DOHH2 (cell line): ENCODE data around the gene PANX2.

ENCODE experiments used
- CTCF ChIP-seq: fragments of 200-600 bp; sonication (generic); IDR thresholded peaks from one replicate; pipeline ENCODE4 v1.5.1; 2014; ENCODE audit warnings: antibody characterized with exemption, mild to moderate bottlenecking, low read depth, low read length; ENCODE audit not compliant: poor library complexity, severe bottlenecking
- EZH2phosphoT487 ChIP-seq: fragments of 200-600 bp; sonication (generic); IDR thresholded peaks from 2 replicates; pipeline ENCODE4 v1.6.1; 2017; ENCODE audit warnings: borderline replicate concordance, mild to moderate bottlenecking, antibody characterized with exemption, low read length, moderate library complexity, mixed read lengths

GRCh38 chr22:50173311-50173982, 2.9 kb downstream of the PANX2 start:
- TF ChIP-seq CTCF, result no peak
- no peak for TF ChIP-seq EZH2phosphoT487
